NCI-H526 (cell line): ENCODE data around the gene OVCH1.
"Not testable (repeated sequence)": the region's sequence is repeated elsewhere in the genome, so short reads cannot be mapped to it uniquely, and the experiment has no call there.

Experiments used
- DNase-seq, 2 experiments: peaks; one replicate each; lab custom pipeline; 2025; lab: John Stamatoyannopoulos, UW

OVCH1 gene

DNA sequence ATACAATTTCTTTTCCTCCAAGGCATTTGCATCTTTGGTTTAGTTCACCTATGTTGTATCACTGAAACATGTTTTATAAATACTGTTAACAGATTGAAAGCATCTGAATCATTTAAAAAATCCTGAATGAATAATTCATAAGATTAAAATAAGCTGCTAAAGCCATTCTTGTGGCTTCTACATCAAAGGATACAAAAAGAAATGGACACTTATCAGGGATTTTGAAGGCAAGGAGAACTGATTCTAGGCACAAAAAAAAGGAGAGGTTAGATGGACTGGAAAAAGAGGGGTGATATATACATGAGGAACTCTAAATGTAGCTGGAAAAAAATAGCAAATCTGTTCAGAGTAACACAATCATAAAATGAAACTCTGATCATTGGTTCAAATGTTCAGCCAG lies 5.8 kb upstream of the OVCH1 start:
- no peak for DNase-seq

DNA sequence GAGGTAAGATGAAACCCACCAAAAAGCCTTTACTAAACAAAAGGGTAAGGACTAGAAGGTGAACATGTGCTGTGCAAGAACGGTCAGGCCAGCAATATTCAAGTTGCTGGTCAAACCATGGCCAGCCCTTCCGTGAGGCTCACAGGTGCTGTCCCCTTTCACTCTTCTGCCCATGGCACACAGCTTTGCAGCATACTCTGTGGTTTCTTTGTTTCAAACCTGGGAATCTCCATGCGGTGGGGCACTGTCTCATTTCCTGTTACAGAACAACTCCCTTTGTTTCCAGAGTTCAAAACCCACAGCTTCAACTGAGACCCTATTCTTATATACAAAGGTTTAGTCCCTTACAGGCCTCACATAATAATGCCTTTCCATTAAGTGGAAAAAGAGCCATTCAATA lies 1.7 kb upstream of the OVCH1 start:
- no peak for DNase-seq

- DNase-seq, result no peak
Observed at GRCh38 chr12:29492891-29493290, 4.6 kb downstream of the OVCH1 start.

DNA sequence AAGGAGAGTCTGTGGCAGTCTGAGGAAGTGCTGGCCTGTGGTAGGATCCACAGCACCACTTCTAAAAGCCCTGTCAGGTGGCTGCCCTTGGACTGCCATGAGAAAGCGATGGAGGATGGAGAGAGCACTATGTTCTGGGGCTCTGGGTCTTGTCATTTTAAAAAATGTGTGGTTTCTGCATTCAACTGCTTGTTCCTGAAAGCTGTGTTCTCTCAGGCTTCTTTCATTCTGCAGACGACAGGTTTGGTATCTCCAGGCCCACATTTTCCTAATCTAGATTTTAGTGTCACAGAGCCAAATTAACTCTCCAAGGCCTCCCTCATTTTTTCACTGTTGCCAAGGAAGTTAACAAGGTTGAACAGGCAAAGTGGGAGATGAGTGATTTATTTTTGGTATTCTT lies 10.5 kb downstream of the OVCH1 start:
- no peak for DNase-seq

GRCh38 chr12:29463198-29463597 lies 34.3 kb downstream of the OVCH1 start:
- DNase-seq, result no peak

DNA sequence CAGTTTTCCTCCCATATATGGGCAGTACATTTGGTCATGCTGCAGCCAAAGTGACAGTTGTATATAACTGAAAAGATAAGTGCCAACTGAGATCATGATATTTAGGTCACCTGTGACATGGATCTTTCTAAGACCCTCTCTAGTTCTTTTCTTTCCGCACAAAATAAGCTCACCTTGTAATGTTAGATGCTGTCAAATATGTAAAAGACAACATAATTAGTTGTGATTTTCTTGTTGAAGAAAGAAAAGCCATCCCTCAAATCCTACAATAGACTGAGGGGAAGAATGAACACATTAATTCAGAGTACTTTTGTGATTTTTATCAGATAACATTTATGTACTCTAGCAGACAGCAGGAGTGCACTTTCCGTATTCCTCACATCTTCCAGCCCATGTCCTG lies 37.4 kb downstream of the OVCH1 start:
- no peak for DNase-seq

- DNase-seq, result no peak
Observed at GRCh38 chr12:29455087-29455486, 42.4 kb downstream of the OVCH1 start.

- no peak for DNase-seq
Observed at GRCh38 chr12:29451888-29452287, 45.6 kb downstream of the OVCH1 start.

- no peak for DNase-seq
Observed at GRCh38 chr12:29448157-29448556, 49.3 kb downstream of the OVCH1 start.

GRCh38 chr12:29447285-29447975 lies 50.1 kb downstream of the OVCH1 start:
- no peak for DNase-seq

GRCh38 chr12:29439506-29439905 lies 58.0 kb downstream of the OVCH1 start:
- no peak for DNase-seq

DNA sequence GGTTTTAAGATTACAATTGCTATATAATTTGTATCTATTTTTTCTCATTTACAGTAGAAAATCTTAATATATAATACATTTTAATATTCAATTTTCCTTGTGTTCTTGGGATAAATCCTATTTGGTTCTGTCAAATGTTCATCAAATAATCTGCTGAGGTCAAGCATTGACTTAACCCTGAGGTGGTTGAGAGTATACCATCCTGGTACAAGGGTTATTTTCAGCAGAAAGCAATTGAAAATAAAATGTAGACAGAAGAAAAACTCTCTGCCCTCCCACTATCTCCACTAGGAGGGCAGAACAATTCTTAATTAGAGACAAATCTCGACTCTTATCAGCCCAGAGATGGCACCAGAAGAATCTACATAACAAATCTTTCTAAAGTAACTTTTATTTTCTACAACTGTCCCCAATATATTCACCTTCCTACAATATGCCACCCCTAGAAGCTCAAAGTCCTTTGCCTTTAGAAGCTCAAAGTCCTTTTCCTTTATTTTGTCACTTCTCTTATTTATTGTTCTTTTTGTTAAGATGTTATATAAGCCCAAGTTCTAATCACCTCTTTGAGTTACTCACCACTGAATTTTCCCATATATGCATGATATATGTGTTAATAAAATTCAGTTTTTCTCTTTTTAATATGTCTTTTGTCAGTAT lies 58.6 kb downstream of the OVCH1 start:
- no peak for DNase-seq

GRCh38 chr12:29437575-29437974 lies 59.9 kb downstream of the OVCH1 start:
- DNase-seq, result no peak

GRCh38 chr12:29436815-29437214 lies 60.7 kb downstream of the OVCH1 start:
- not testable (repeated sequence) for DNase-seq

- DNase-seq, result no peak
Observed at GRCh38 chr12:29431513-29431912, 66.0 kb downstream of the OVCH1 start.

GRCh38 chr12:29430716-29431044 lies 66.8 kb downstream of the OVCH1 start:
- no peak for DNase-seq

DNA sequence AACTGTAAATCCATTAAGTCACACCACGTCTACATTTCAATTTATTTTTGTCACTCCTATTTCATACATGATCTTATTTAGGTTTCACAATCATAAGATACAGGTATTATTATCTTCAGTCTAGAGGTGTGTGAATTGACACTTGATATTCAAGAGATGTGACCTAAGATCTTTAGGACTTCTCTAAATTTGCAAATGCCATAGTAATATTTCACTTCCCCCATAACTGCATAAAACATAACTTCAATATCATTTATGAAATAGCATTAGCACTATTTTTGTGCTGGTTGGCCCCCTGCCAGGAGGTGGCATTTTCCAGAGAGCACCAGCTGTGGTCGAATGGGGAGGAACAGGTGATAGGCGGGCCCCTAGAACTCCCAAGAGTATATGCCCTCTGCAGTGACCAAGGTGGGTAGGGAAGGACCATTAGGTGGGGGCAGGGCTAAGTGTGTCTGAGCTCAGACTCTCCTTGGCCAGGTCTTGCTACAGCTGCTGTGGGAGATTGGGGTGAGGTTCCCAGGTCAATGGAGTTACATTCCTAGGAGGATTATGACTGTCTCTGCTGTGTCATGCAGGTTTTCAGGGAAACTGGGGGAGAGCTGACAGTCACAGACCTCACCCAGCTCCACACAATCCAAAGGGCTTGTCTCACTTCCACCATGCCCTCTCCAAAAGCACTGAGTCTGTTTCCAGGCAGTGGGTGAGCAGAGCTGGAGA lies 67.3 kb downstream of the OVCH1 start:
- DNase-seq, result no peak

DNA sequence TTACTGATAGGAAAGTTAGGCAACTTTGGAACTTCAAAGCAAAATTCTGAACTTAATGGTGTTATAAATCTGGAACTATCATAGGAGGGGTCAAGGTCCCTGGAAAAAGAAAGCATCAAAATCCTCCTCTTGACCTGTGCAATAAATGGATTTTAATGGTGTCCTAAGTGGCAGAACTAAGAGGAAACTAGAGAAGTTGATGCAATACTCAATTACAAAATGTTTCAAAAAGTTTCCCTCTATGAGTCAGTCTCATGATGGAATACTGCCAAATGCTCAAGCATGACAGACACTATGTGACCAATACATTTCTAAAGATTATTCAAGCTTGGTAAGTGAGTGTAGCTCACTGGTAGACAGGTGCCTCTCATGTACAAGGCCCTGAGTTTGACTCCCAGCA lies 68.9 kb downstream of the OVCH1 start:
- DNase-seq, result no peak

GRCh38 chr12:29427964-29428363 lies 69.5 kb downstream of the OVCH1 start:
- no peak for DNase-seq

DNA sequence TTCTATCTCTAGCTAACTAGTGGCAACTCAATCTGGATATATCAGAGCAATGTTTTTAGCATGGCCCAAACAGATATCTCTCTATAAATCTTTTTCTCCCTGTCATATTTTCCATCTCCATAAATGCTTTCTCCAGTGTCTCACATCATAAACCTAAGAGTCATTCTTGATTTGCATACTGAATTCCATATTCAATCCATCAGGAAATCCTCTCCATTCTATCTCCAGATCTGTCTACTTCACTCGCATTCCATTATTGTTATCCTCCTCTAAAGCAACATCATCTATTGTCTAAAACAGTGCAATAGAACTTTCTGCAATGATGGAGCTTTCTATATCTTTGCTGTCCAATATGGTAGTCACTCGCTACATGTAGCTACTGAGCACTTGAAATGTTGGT lies 71.0 kb downstream of the OVCH1 start:
- DNase-seq, result no peak

DNA sequence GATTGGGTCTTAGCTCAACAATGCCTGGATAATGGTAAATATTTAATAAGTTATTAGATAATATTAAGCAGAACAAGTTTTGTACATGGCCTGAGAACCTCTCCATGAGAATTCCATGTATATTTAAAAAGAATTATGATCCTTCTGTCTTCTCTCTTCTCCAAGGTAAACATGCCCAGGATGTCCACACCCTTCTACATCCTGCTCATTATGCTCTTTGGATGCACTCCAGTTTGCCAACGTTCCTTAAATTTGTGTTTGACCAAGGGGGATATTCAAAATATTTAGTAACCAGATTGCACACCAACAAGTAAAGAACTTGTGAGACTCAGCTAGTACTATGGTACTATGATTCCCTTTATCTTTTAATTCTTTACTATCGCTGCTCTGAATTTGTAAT lies 71.8 kb downstream of the OVCH1 start:
- no peak for DNase-seq

- DNase-seq, result no peak
Observed at GRCh38 chr12:29416748-29417147, 80.7 kb downstream of the OVCH1 start.

DNA sequence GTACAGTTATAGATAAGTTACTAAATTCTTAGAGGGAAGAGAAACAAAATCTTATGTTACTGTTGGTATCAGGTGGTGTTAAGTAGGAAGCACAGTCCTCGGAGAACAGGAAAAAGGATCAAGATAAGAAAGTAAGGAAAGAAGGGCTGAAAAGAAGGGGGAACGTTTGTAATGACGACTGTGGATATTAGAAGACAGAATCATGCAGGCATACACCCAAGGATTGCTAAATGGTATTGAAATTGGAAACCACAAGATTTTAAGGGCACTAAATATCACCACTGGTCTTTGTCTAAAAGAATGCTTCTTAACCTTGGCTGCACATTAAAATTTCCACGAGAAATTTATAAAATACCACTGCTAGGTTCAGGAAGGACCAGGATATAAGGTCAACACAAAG lies 82.4 kb downstream of the OVCH1 start:
- DNase-seq, result no peak

DNA sequence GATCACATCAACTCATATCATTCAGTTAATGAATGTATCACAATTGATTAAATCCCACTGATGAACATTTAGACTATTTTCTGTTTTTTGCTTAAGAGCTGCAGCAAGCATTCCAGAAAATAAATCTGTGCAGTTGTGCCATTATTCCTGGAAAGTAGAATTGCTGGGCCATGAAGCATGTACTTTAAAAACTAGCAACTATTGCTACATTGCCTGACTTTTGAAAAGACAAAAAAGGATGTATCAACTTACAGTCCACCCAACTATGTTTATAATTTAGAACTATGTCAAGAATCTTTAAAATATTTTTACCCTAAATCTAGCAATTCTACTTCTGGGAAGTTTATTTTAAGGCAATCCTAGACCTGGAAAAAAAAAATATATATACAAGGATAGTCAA lies 83.1 kb downstream of the OVCH1 start:
- no peak for DNase-seq
